Left lung (tissue), 10 donors: ENCODE results near the gene ANXA6. TPM values are rescaled to one million over a fixed set of nuclear protein-coding genes. Genes with fewer than 3 reads are reported as not detected.

Experiments
- ATAC-seq: fragments of 200-7000 bp; cut with Tn5 transposase; one replicate; pipeline ENCODE4 v1.9.1; 2020; ENCODE audit warnings: moderate library complexity
- DNase-seq, 4 donors: peaks; one replicate each; pipeline ENCODE4 v3.0.0-alpha.2; 2013 to 2020
- H3K27ac ChIP-seq, 2 donors: fragments of 200-600 bp; sonication (generic) in 1 of 2; one replicate each; pipeline versions ENCODE4 v1.5.0 to v1.8.0; 2020 to 2021
- H3K27me3 ChIP-seq, 2 donors: fragments of 200-600 bp; sonication (generic) in 1 of 2; one replicate each; pipeline versions ENCODE4 v1.5.0 to v1.8.0; 2020 to 2021
- H3K36me3 ChIP-seq, 2 donors: fragments of 200-600 bp; sonication (generic) in 1 of 2; one replicate each; pipeline versions ENCODE4 v1.5.0 to v1.8.0; 2020 to 2021
- H3K4me1 ChIP-seq, 2 donors: fragments of 200-600 bp; one replicate each; pipeline ENCODE4 v1.8.0; 2021
- H3K4me3 ChIP-seq, 2 donors: fragments of 200-600 bp; sonication (generic) in 1 of 2; one replicate each; pipeline versions ENCODE4 v1.5.0 to v1.8.0; 2020 to 2021; ENCODE audit warnings: mild to moderate bottlenecking in 1 of 2
- H3K9me3 ChIP-seq, 2 donors: fragments of 200-600 bp; sonication (generic) in 1 of 2; one replicate each; pipeline versions ENCODE4 v1.5.0 to v1.8.0; 2020 to 2021
- CTCF ChIP-seq, 2 donors: fragments of 200-600 bp; sonication (generic) in 1 of 2; IDR thresholded peaks; one replicate each; pipeline versions ENCODE4 v1.5.0 to v1.8.0; 2021; ENCODE audit warnings: antibody characterized with exemption in 2 of 2
- intact Hi-C, 2 donors: fragments of 100-400 bp; cut with DNase I; formaldehyde crosslinking; loops; one replicate each; pipeline versions ENCODE4 v1.11.2 to v1.14.2; 2022
- polyA plus RNA-seq, 6 donors: library from polyadenylated mRNA; unstranded; fragments of 120-200 nt; gene quantifications; one replicate each; pipeline ENCODE4 v1.2.1, GENCODE V29; 2013; ENCODE audit not compliant: insufficient read length in 6 of 6
- total RNA-seq, 2 donors: library from RNA; stranded (reverse); fragmentation: NEBNext Ultra II Directional; extraction: Animal tissue kit (Norgen Biotek cat#: 25700); gene quantifications; one replicate each; pipeline ENCODE4 v1.2.1, GENCODE V29; 2021
- donor health status: DM: no; HTN: yes; CAD: no.
- donor health status: DM: no; HTN: no; CAD: no.

ANXA6 gene
- total and polyA plus RNA-seq, 8 donors, result 188 to 303 (median 291) TPM

- no peaks in the 10 kb centered on the region for H3K9me3 ChIP-seq
- no peak for TF ChIP-seq CTCF (IDR thresholded peaks at IDR 0.05)
- H3K27ac ChIP-seq, result no peak overlapping the region
- peaks cover 0 to 77% of the 10 kb centered on the region in 2 donors for H3K36me3 ChIP-seq
- peaks cover 0 to 27% of the 10 kb centered on the region in 2 donors for H3K4me1 ChIP-seq
- H3K4me3 ChIP-seq, result no peak overlapping the region
- H3K27me3 ChIP-seq, result no peaks in the 10 kb centered on the region
- intact Hi-C loops, result loop anchor here (5.0 to 10.0 kb wide), 2 partner anchors 55 to 108 kb away; no protein-coding TSS in a partner anchor
- no peak for DNase-seq
- no peak for ATAC-seq
These were observed 47.4 kb downstream of the ANXA6 start for GRCh38 chr5:151110122-151110681.

GRCh38 chr5:151108566-151108965 is 49.0 kb downstream of the ANXA6 start:
- peaks cover 0 to 92% of the 10 kb centered on the region in 2 donors for H3K36me3 ChIP-seq
- peak overlapping the region in 1 of 2 donors; percentile 25 for H3K27ac ChIP-seq
- H3K27me3 ChIP-seq, result no peaks in the 10 kb centered on the region
- H3K9me3 ChIP-seq, result no peaks in the 10 kb centered on the region
- no peak for TF ChIP-seq CTCF (IDR thresholded peaks at IDR 0.05)
- DNase-seq (no peak), ATAC-seq (no peak)
- peaks cover 0 to 18% of the 10 kb centered on the region in 2 donors for H3K4me1 ChIP-seq
- H3K4me3 ChIP-seq, result no peak overlapping the region
- intact Hi-C loops, result no loop called here

- no peaks in the 10 kb centered on the region for H3K9me3 ChIP-seq
- peak; percentile 69 for ATAC-seq
- H3K27me3 ChIP-seq, result no peaks in the 10 kb centered on the region
- no peak for TF ChIP-seq CTCF (IDR thresholded peaks at IDR 0.05)
- intact Hi-C loops, result no loop called here
- peaks cover 0 to 92% of the 10 kb centered on the region in 2 donors for H3K36me3 ChIP-seq
- DNase-seq, result no peak
- H3K4me1 ChIP-seq, result peaks cover 0 to 18% of the 10 kb centered on the region in 2 donors
- H3K27ac ChIP-seq, result no peak overlapping the region
- H3K4me3 ChIP-seq, result no peak overlapping the region
These were observed 49.6 kb downstream of the ANXA6 start for GRCh38 chr5:151107738-151108520.

- no peak for TF ChIP-seq CTCF (IDR thresholded peaks at IDR 0.05)
- no peak overlapping the region for H3K4me3 ChIP-seq
- peaks cover 0 to 94% of the 10 kb centered on the region in 2 donors for H3K36me3 ChIP-seq
- no peak overlapping the region for H3K27ac ChIP-seq
- ATAC-seq (no peak), DNase-seq (no peak)
- intact Hi-C loops, result no loop called here
- H3K27me3 ChIP-seq, result no peaks in the 10 kb centered on the region
- no peaks in the 10 kb centered on the region for H3K9me3 ChIP-seq
- peaks cover 0 to 18% of the 10 kb centered on the region in 2 donors for H3K4me1 ChIP-seq
These were observed 50.5 kb downstream of the ANXA6 start for GRCh38 chr5:151107084-151107483.

GRCh38 chr5:151106509-151106908 is 51.1 kb downstream of the ANXA6 start:
- no peak overlapping the region for H3K27ac ChIP-seq
- DNase-seq (no peak), ATAC-seq (no peak)
- no peaks in the 10 kb centered on the region for H3K27me3 ChIP-seq
- H3K9me3 ChIP-seq, result no peaks in the 10 kb centered on the region
- H3K4me1 ChIP-seq, result peaks cover 0 to 22% of the 10 kb centered on the region in 2 donors
- H3K4me3 ChIP-seq, result no peak overlapping the region
- no peak for TF ChIP-seq CTCF (IDR thresholded peaks at IDR 0.05)
- intact Hi-C loops, result no loop called here
- H3K36me3 ChIP-seq, result peaks cover 0 to 94% of the 10 kb centered on the region in 2 donors
